OCI-M2 (cell line): Measurements from ENCODE around the gene ZNHIT2.

Source experiments
- DNase-seq: peaks from one replicate; lab custom pipeline; 2025; ENCODE audit not compliant: unreplicated experiment; lab: John Stamatoyannopoulos, UW

Gene ZNHIT2

DNA sequence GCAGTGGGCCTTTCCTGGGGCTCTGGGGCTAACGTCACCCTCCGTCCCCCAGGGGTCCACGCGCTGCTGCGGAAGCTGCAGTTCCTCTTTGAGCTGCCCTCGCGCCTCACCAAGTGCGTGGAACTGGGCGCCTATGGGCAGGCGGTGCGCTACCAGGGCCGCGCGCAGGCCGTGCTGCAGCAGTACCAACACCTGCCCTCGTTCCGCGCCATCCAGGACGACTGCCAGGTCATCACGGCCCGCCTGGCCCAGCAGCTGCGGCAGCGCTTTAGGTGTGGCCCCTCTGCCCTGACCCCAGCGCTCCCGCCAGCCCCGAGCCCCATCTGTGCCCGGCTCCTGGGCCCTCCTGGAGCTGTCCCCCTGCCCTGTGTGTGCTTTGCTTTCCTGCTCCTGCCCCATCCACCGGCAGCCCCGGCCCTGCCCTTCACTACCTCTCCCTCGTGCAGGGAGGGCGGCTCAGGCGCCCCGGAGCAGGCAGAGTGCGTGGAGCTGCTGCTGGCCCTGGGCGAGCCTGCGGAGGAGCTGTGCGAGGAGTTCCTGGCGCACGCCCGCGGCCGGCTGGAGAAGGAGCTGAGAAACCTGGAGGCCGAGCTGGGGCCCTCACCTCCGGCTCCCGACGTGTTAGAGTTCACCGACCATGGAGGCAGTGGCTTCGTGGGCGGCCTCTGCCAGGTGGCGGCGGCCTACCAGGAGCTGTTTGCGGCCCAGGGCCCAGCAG lies 9.6 kb downstream of the ZNHIT2 start:
- no peak for DNase-seq

DNA sequence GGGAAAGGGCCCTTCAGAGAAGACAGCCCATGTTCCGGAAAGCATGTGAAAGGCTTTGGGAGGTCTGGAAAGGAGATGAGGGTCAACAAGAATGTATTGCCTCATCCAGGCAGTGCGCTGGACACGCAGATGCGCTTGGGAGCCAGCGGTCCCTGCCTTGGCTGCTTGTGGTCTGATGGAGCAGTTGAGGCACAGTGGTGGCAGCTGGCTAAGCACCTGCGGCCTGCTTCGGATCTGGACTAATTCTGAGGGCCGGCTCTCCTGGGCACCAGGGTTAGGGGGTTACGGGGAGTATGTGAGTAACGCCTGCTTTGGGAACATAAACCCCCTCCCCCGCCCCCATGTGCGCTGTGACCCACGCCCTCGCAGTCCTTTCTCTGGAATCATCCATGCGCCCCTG lies 10.4 kb downstream of the ZNHIT2 start:
- no peak for DNase-seq

DNA sequence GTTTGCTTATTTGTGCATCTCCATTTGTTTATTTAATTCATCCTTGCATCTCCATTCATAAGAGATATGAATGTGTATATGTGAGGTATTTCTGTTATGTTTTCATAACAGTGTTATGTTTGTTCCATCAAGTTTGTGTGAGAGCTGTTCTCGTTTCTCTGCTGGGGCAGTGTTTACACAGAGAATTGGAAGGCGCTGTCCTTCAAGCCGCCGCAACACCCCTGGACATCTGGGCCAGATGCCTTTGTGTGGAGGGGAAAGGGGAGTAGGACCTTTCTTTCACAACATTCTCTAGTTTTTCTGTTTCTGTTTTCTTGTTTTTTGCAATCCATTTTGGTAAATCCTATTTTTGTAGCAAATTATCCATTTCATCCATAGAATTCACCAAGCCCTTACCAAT lies 12.9 kb downstream of the ZNHIT2 start:
- no peak for DNase-seq

DNA sequence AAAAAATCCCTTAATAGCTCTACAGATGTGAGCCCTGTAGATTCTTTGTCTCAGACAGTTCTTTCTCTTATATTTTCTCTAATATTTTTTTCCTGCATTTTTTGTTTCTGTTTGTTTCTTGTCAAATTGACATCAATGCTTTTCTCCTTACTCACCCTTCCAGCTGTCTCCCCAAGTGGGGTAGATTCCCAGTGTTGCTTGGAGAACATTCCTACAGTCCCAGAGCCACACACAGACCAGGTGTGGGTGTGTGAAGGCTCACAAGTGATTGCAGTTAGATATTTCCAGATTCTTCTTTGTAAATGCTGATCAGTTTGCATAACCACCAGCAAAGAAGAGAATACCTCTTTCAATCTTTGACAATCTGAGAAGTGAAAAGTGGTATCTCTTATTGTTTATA lies 14.0 kb downstream of the ZNHIT2 start:
- DNase-seq, result no peak

DNA sequence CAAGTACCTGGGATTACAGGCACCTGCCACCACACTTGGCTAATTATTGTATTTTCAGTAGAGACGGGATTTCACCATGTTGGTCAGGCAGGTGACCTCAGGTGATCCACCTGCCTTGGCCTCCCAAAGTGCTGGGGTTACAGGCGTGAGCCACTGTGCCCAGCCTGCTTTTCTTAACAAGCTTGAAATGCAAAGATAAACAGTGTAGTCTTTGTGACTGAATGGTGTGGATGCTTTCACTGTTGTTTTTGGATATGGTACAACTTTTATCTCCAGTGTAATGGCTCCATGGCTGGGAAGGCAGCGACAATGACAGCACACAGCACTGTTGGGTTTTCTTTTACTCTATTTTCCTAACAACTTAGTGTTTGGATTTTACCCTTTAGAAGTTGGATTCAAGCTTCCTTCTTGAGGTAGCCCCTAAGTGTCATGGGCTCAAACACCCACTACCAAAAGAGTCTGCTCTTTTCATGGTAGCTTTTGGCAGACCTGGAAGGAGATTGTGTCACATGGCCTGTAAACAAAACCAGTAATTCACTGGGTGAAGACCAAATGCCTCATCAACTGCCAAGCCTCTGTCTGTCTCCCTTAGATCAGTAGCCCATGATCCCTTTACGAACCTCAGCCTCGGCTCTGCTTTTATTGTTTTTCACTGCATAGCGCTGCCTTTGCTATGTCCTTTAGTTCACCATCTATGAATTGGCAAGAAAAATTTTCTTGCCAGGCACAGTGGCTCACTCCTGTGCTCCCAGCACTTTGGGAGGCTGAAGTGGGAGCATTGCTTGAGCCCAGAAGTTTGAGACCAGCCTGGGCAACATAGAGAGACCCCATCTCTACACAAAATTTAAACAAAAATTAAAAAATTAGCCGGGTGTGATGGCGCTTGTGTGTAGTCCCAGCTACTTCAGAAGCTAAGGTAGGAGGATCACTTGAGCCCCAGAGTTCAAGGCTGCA lies 15.1 kb downstream of the ZNHIT2 start:
- DNase-seq, result no peak

DNA sequence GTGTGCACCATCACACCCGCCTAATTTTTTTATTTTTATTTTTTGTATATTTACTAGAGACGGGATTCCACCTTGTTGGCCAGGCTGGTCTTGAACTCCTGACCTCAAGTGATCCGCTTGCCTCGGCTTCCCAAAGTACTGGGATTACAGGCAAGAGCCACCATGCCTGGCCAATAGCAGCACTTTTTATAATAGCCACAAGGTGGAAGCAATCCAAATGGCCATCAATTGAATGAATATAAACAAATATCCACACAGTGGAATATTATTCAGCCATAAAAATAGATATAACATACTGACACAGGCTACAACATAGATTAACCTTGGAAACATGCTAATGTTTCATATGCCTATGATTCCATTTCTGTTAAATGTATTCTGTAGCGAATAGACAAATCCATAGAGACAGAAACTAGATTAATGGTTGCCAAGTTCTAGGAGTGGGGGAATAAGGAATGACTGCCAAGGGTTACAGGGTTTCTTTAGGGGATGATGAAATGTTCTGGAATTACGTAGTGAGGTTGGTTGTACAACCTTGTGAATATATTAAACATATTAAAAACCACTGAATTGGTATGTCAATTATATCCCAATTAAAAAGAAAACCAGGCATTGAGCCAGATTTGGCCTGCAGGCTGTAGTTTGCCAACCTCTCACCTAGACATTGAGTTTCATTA lies 16.7 kb downstream of the ZNHIT2 start:
- no peak for DNase-seq

DNA sequence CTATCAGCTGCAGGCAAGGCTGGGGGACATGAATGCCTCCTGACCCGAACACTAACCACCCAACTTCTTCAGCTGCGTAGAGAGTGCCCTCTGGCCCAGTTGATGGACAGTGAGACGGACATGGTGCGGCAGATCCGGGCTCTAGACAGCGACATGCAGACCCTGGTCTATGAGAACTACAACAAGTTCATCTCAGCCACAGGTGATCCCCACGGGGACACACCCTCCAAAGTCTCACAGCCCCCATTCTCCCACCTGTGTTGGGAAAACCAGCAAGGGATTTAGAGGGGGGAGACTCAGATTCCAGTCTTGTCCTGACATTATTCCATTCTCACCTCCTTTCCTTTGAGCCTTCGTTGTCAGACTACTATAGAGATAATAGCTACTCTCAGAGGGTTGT lies 20.6 kb downstream of the ZNHIT2 start:
- no peak for DNase-seq

DNA sequence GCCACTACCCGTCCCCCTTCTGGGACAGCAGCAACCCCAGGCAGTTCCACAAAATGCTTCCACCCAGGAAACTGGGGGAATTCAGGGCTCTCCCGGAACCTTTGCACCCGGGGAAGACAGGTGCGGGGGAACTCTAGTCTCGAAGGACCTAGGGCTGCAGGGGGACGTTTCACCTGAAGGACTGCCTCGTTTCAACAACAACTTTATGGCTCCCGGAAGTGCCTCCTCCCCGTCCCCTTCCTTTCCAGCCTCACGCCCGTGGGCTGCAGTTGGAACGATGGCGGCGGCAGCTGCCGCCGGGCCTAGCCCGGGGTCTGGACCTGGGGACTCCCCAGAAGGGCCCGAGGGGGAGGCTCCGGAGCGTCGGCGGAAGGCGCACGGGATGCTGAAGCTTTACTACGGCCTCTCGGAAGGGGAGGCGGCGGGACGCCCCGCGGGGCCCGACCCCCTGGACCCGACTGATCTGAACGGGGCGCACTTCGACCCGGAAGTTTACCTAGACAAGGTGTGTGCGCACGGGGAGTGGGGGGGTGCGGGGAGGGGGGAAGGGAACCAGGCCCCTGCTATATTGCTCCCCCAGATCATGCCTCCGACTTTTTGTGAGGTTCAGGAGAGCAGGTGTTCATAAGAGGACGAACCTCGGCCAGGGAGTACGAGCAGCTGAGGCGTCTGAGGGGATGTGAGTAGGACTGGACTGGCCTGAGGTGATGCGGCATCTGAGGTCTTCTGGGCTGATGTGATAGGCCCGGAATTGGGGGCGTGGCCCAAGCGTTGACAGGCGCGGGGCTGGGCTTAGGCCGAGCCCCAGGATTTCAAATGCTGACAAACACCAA lies 21.3 kb downstream of the ZNHIT2 start, which contains the start of gene VPS51:
TSS of gene VPS51 (plus strand) at position 241 of the 833 bp plus-strand sequence. CDS start at position 278, 37 bp downstream.
- peak; percentile 50 for DNase-seq

DNA sequence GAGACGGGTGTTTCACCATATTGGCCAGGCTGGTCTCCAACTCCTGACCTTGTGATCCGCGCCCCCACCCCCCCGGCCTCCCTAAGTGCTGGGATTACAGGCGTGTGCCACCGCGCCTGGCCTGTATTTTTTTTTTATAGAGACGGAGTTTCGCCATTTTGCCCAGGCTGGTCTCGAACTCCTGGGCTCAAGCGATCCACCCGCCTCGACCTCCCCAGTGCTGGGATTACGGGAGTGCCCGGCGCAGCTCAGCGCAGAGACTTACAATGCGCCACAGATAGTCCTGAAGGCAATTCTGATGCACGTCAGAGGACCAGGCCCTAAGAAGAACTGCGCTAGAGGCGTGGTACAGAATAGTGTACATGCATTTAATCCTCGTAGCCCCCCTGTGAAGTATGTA lies 22.1 kb downstream of the ZNHIT2 start:
- no peak for DNase-seq

DNA sequence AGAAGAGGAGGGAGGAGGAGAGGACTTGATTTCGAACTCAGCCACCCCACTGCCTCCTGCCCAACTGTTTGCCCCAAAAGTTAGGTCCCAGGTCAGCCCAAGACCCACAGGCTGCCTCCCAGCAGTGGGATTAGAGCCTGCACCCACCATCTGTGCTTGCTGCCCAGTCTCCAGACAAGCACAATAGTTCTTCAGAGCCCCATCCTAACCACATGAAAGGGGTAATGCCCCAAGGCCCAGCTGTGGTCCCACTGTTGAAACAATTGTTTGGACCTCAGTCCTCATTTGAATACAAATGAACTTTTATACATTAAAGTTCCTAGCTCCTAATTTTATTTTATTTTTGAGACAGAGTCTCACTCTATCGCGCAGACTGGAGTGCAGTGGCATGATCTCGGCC lies 26.9 kb downstream of the ZNHIT2 start:
- no peak for DNase-seq

DNA sequence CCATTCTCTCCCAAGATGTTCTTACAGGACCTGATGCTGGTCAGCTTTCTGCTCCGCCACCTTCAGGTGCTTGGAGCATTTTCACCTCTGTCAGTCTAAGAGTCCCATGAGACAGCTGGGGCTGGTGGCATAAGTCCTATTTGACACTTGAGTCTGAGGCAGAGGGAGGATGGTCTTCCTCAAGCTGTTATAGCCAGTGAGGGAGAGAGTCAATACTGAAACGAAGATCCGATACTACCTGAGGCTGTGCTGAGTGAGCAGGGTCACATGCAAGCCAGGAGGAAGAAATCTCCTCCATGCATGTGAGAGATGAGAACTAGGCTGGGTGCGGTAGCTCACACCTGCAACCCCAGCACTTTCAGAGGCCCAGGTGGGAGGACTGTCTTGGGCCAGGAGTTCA lies 27.9 kb downstream of the ZNHIT2 start:
- no peak for DNase-seq

DNA sequence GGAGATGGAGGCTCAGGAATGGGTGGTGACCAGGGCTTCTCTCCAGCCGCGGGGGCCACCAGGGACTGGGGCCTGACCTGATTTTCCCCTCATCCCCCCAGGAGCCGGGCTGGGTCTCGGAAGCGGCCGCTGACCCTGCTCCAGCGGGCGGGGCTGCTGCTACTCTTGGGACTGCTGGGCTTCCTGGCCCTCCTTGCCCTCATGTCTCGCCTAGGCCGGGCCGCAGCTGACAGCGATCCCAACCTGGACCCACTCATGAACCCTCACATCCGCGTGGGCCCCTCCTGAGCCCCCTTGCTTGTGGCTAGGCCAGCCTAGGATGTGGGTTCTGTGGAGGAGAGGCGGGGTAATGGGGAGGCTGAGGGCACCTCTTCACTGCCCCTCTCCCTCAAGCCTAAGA lies 29.7 kb downstream of the ZNHIT2 start:
- DNase-seq, result no peak

DNA sequence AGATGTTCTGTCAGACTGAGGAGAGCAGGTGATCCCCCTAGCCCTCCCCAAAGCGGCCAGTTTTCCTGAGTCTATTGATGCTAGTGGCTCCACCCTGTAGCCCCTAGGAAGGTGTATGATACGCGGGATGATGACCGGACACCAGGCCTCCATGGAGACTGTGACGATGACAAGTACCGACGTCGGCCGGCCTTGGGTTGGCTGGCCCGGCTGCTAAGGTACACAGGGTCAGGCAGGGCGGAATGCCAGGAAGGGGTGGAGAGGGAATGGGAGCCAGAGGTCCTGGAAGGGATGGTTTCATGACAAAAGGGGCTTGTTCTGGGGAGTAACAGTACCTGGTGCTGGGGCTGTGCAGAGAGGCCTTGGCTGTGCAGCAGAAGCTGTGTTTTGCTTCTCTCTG lies 30.3 kb downstream of the ZNHIT2 start:
- DNase-seq, result no peak

DNA sequence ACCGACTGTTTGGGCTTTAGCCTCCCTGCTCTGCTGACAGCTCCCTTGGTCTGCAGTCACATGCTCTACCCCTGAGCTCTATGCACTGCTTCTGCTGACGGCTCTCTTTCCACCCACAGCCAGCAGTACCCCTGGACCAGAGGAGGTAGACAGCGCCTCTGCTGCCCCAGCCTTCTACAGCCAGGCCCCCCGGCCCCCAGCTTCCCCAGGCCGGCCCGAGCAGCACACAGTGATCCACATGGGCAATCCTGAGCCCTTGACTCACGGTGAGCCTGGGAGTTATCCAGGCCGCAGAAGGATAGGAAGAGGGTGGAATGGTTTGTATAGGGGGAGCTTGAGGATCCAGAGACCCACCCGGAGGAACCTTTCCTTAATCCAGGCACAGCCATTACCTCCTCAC lies 30.7 kb downstream of the ZNHIT2 start:
- no peak for DNase-seq

DNA sequence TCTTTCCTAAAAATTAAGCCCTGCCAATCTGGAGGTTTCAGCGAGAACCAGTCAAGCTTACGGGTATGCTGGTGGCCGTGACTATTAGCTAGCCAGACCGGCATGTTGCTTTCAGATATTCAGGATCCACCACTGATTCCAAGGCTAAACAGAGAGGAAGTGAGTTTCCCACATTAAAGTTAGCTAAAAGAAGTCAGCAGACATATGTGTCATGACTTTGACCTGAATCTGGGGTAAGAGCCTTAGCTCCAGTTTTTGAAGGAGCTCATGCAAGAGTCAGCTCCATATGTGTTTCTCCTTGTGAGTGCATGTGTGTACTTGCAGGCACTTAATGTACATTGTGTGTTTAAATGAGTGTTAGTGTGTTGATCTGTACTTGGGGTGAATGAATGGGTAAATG lies 32.1 kb downstream of the ZNHIT2 start:
- no peak for DNase-seq

DNA sequence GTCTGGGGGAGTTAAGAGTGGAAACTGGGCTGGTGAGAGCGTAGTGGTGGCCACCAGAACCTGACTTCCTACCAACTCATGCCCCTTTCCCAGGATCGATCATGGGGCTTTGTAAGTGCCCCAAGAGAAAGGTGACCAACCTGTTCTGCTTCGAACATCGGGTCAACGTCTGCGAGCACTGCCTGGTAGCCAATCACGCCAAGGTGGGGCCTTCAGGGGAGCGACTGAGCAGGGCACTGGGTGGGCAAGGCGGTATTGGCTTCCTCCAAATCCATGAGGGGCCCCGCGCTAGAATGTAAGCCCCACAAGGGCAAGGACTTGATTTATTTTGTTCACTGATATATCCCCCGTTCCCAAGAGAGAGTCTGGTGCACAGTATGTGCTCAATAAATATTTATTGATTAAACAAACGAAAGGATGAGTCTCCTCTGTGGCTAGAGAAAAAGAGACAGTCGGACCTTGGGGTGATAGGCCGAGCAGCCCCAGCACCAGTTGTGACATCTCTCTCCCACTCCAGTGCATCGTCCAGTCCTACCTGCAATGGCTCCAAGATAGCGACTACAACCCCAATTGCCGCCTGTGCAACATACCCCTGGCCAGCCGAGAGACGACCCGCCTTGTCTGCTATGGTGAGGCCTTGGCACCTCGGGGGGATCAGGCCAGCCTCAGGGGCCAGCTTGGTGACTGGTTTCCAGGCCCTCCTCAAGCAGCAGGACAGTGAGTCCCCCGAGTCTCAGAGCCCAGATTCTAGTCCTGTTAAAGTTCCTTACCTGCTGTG lies 32.7 kb downstream of the ZNHIT2 start:
- DNase-seq, result no peak

DNA sequence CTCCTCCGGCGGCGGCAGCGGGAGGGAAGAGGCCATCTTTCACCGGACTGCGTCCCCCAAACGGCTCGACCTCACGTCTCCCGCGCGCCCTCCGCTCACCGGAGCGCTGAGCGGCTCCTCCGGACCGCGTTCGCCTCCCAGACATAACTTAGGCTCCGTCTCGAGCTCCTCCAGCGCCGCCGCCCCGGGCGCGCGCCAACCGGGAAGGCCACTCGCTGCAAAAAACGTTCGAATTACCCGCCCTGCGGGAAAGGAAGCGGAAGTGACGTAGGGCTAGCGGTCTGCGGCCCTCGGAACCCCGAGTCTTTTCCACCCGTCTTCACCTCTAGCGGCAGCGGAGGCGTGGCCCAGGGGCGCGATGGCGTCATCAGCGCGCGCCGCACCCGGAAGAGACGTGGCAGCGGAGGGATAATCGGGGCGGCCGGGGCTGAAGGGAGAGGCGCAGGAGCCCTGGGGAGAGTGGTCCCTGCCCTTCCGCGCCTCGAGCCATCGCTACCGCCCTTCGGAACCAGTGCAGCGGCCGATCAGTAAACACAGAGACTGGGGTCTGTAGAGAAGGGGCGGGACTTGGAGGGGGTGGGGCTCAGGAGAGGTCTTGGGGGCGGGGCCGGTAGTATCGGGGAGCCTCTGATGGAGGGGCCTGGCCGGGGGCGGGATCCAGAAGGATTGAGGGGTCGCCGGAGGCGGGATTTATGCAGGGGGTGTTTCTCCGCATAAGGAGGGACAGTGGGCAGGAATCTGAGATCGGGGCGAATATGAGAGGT lies 33.5 kb downstream of the ZNHIT2 start, which contains the start of the genes CDCA5 and ZFPL1:
TSS of gene CDCA5 (minus strand) at position 207 of the 764 bp plus-strand sequence. CDS start at position 145, 62 bp downstream.
TSS of gene ZFPL1 (plus strand) at position 389 of the 764 bp plus-strand sequence. CDS start 477 bp downstream, outside the sequence.
- DNase-seq, result peak; percentile 65

DNA sequence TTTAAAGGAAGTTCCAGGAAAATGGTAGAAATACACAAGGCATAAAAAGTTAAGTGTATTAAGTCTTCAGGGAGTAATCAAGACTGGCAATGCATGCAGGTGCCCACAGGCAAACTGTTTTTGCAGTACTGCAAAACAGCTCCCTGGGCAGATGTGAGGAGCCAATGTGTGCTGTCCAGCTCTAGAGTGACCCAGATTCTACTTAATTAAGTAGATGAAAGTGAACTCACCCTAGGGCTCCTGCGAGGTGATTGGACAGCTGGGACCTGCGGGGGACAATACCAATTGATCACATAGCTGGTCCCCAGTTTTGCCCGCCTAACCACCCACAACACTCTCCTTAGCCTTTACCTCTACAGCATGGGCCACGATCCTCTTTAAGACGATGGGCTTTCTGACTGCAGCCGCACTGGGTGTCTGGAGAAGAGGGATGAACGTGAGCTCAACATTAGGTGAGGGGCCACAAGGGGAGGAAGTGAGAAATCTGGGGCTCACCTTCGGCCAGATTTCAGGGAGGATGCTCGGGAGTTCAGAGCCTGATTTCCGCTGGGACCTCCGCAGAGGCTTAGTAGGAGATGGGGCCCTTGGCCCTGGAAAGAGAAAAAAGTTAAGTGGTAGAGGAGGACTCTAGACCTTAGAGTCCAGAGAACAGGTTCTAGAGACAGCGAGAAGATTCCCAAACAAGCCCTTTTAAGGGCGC lies 34.2 kb downstream of the ZNHIT2 start:
- no peak for DNase-seq
